Left lung (tissue), 10 donors: ENCODE measurements around the gene FANK1. TPM values are rescaled to one million over a fixed set of nuclear protein-coding genes. Genes with fewer than 3 reads are reported as not detected.
"Not testable (repeated sequence)": the region's sequence is repeated elsewhere in the genome, so short reads cannot be mapped to it uniquely, and the experiment has no call there.

Source experiments
- ATAC-seq: fragments of 200-7000 bp; cut with Tn5 transposase; one replicate; pipeline ENCODE4 v1.9.1; 2020; ENCODE audit warnings: moderate library complexity
- DNase-seq, 4 donors: peaks; one replicate each; pipeline ENCODE4 v3.0.0-alpha.2; 2013 to 2020
- H3K27ac ChIP-seq, 2 donors: fragments of 200-600 bp; sonication (generic) in 1 of 2; one replicate each; pipeline versions ENCODE4 v1.5.0 to v1.8.0; 2020 to 2021
- H3K27me3 ChIP-seq, 2 donors: fragments of 200-600 bp; sonication (generic) in 1 of 2; one replicate each; pipeline versions ENCODE4 v1.5.0 to v1.8.0; 2020 to 2021
- H3K36me3 ChIP-seq, 2 donors: fragments of 200-600 bp; sonication (generic) in 1 of 2; one replicate each; pipeline versions ENCODE4 v1.5.0 to v1.8.0; 2020 to 2021
- H3K4me1 ChIP-seq, 2 donors: fragments of 200-600 bp; one replicate each; pipeline ENCODE4 v1.8.0; 2021
- H3K4me3 ChIP-seq, 2 donors: fragments of 200-600 bp; sonication (generic) in 1 of 2; one replicate each; pipeline versions ENCODE4 v1.5.0 to v1.8.0; 2020 to 2021; ENCODE audit warnings: mild to moderate bottlenecking in 1 of 2
- H3K9me3 ChIP-seq, 2 donors: fragments of 200-600 bp; sonication (generic) in 1 of 2; one replicate each; pipeline versions ENCODE4 v1.5.0 to v1.8.0; 2020 to 2021
- CTCF ChIP-seq, 2 donors: fragments of 200-600 bp; sonication (generic) in 1 of 2; IDR thresholded peaks; one replicate each; pipeline versions ENCODE4 v1.5.0 to v1.8.0; 2021; ENCODE audit warnings: antibody characterized with exemption in 2 of 2
- intact Hi-C, 2 donors: fragments of 100-400 bp; cut with DNase I; formaldehyde crosslinking; loops; one replicate each; pipeline versions ENCODE4 v1.11.2 to v1.14.2; 2022
- polyA plus RNA-seq, 6 donors: library from polyadenylated mRNA; unstranded; fragments of 120-200 nt; gene quantifications; one replicate each; pipeline ENCODE4 v1.2.1, GENCODE V29; 2013; ENCODE audit not compliant: insufficient read length in 6 of 6
- total RNA-seq, 2 donors: library from RNA; stranded (reverse); fragmentation: NEBNext Ultra II Directional; extraction: Animal tissue kit (Norgen Biotek cat#: 25700); gene quantifications; one replicate each; pipeline ENCODE4 v1.2.1, GENCODE V29; 2021
- donor health status: DM: no; HTN: yes; CAD: no.
- donor health status: DM: no; HTN: no; CAD: no.

The FANK1 gene
- total and polyA plus RNA-seq, 8 donors: 4.3 to 12.1 (median 8.4) TPM

DNA sequence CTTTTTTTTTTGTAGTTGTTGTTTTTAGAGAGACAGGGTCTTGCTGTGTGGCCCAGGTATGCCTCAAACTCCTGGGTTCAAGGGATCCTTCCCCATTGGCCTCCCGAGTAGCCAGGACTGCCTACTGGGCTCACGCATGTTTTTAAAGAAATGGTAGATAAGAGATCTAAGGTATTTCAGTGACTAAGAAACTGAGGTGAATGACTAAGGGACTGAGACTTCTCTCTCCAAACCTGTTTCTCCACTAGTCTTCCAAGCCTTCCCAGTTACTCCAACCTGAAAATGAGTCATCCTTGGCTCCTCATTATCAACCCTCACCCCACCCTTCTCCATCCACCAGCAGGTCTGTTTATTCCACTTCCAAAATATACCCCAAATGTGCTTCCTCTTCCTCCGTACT is 4.6 kb downstream of the FANK1 start:
- intact Hi-C loops, H3K9me3 ChIP-seq, ATAC-seq, H3K27ac ChIP-seq, H3K27me3 ChIP-seq, DNase-seq, H3K4me1 ChIP-seq, H3K36me3 ChIP-seq, H3K4me3 ChIP-seq: not testable (repeated sequence)

- H3K4me3 ChIP-seq, intact Hi-C loops, ATAC-seq, H3K27me3 ChIP-seq, H3K36me3 ChIP-seq, H3K4me1 ChIP-seq, DNase-seq, H3K9me3 ChIP-seq, H3K27ac ChIP-seq: not testable (repeated sequence)
Observed at GRCh38 chr10:125903135-125903640, 6.8 kb downstream of the FANK1 start.

DNA sequence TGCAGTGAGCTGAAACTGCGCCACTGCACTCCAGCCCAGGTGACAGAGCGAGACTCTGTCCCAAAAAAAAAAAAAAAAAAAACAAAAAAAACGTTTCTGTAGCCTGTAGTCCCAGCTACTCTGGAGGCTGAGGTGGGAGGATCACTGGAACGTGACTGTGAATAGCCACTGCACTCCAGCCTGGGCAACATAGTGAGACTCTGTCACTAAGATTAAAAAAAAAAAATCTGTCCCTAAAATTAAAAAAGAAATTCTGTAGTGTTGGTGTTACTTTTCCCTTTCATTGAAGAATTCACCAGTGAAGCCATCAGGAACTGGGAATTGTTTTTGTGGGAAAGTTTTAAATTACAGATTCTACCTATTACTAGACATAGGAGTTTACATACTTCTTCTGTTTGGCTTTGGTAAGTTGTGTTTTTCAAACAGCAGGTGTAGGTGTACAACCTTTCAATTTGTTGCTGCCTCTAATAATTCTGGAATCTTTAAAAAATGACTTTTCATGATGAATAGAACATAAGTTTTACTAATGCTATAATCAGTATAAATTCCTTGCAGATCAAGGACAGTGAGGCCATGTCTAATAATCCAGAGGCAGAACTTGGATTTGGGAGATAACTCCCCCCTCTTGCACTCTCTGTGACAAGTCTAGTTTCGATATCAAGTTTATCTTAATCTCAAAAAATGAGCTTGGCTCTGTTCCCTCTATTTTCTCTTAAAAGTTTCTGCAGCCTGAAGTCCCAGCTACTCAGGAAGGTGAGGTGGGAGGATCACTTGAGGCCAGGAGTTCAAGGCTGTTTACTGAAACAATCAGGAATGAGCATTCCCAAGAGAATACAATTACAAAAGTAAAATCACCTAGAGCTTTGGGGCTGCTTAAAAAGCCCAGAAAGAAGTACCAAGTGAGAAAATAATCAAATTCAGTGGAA is 9.0 kb downstream of the FANK1 start:
- peak; percentile 39 for ATAC-seq
- DNase-seq, H3K9me3 ChIP-seq, H3K36me3 ChIP-seq, H3K4me3 ChIP-seq, H3K27ac ChIP-seq, H3K4me1 ChIP-seq, intact Hi-C loops, H3K27me3 ChIP-seq: not testable (repeated sequence)

- intact Hi-C loops, H3K9me3 ChIP-seq, H3K36me3 ChIP-seq, H3K4me1 ChIP-seq, H3K27me3 ChIP-seq, H3K27ac ChIP-seq, DNase-seq, H3K4me3 ChIP-seq, ATAC-seq: not testable (repeated sequence)
Observed at GRCh38 chr10:125907598-125907997, 11.2 kb downstream of the FANK1 start.

DNA sequence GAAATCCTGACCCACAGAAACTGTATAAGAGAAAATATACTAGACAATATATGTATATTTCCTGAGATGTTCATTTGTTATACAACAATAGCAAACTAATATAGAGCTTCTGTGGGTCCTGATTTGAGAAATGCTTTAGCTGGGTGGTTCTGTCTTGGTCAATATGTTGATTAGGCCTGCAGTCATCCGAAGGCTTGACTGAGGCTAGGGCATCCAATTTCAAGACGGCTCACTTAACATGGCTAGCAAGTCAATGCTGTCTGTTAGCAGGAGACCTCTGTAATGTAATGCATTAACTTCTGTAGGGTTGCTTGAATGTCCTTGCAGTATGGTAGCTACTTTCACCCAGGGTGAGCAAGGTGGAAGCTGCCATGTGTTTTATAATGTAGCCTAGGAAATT is 12.4 kb downstream of the FANK1 start:
- intact Hi-C loops, H3K27ac ChIP-seq, ATAC-seq, H3K9me3 ChIP-seq, H3K36me3 ChIP-seq, H3K4me1 ChIP-seq, H3K27me3 ChIP-seq, H3K4me3 ChIP-seq, DNase-seq: not testable (repeated sequence)

GRCh38 chr10:125909491-125909890 is 13.1 kb downstream of the FANK1 start:
- H3K27ac ChIP-seq, H3K4me1 ChIP-seq, intact Hi-C loops, H3K36me3 ChIP-seq, H3K9me3 ChIP-seq, ATAC-seq, H3K27me3 ChIP-seq, H3K4me3 ChIP-seq, DNase-seq: not testable (repeated sequence)

DNA sequence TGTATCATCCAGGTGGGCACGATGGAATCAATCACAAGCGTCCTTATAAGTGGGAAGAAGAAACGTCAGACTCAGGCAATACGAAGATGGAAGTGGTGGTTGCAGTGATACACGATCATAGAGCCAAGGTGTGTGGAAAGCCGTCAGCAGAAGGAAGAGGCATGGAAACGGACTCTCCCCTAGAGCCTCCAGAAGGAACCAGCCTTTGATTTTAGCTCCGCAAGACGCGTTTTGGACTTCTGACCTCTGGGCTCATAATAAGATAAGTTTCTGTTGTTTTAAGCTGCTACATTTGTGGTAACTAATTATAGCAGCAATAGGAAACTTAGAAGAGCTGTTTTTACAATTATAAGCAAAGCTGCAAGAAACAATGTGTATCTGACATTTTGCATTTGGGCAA is 14.8 kb downstream of the FANK1 start:
- ATAC-seq: no peak
- Histone ChIP-seq H3K27me3 (no peaks in the 10 kb centered on the region), H3K36me3 (no peaks in the 10 kb centered on the region), H3K4me1 (no peaks in the 10 kb centered on the region), H3K9me3 (no peaks in the 10 kb centered on the region), H3K4me3 (no peak overlapping the region), H3K27ac (no peak overlapping the region)
- no peak for TF ChIP-seq CTCF (IDR thresholded peaks at IDR 0.05)
- intact Hi-C loops: no loop called here
- DNase-seq: no peak

DNA sequence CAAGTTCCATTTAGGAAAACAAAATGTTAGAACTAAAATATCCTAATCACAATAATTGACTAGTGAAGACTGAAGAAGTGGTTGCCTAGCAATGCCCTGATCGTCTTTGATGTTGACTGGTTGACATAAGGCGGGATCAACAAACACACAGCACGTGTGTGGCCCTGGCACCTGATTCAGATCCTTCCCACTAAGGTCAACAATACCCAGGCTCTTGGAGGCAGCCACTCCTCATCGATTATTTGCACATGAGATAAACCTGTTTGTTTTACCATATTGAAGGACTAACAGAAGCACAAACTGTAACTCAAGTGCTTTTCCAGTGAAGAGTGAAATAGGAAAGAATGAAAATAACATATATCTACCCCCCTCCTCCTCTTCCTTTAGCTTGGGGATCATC is 15.6 kb downstream of the FANK1 start:
- Histone ChIP-seq H3K36me3 (no peaks in the 10 kb centered on the region), H3K9me3 (no peaks in the 10 kb centered on the region), H3K4me3 (no peak overlapping the region), H3K27ac (no peak overlapping the region), H3K27me3 (no peaks in the 10 kb centered on the region), H3K4me1 (no peaks in the 10 kb centered on the region)
- intact Hi-C loops: no loop called here
- ATAC-seq (peak; percentile 87), DNase-seq (peak in 1 of 4 donors; percentile 68)
- no peak for TF ChIP-seq CTCF (IDR thresholded peaks at IDR 0.05)

DNA sequence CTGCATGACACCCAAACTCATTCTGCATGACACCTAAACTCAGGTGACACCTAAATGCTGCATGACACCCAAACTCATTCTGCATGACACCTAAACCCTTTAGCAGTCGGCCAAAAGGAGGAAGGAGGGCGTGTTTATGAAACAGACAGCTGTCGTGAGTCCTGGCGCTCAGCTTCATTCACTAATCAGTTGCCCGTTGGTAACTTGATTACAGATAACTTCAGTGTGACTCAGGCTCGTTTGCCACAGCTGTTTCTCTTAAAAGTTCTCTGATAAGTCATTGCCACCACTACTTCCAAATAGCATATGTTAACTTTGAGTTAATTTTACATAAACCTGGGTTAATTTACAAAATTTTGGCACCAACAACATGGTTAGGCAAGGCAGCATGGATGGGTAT is 16.9 kb downstream of the FANK1 start:
- H3K36me3 ChIP-seq, H3K4me1 ChIP-seq, DNase-seq, H3K9me3 ChIP-seq, H3K4me3 ChIP-seq, H3K27me3 ChIP-seq, H3K27ac ChIP-seq, intact Hi-C loops, ATAC-seq: not testable (repeated sequence)
